HG03139 (cell line): ENCODE results near the gene OLFM1.
"Not testable (repeated sequence)": the region's sequence is repeated elsewhere in the genome, so short reads cannot be mapped to it uniquely, and the experiment has no call there.

ENCODE experiments used
- ATAC-seq: cut with Tn5 transposase; IDR thresholded peaks from one replicate; pipeline ENCODE4 v1.9.1; 2021; ENCODE audit not compliant: unreplicated experiment

OLFM1 gene

DNA sequence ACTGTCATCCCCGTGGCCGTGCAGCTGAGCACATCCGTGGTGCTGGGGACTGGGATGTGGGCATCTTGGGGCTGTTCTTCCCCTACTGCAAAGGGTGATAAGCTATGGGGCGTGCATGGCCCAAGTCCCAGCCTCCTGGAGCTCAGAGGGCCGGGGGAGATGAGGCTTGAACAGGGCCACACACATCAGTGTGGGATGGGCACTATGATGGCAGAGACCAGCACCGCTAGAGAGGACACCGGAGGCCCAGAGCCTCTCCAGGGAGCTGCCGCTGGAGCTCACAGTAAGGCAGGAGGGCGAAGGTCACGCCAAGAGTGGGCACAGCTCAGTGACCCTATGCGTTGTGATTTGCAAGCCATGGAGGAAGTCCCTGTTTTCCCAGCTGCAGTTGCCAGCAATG lies 63.5 kb downstream of the OLFM1 start:
- ATAC-seq = no peak

DNA sequence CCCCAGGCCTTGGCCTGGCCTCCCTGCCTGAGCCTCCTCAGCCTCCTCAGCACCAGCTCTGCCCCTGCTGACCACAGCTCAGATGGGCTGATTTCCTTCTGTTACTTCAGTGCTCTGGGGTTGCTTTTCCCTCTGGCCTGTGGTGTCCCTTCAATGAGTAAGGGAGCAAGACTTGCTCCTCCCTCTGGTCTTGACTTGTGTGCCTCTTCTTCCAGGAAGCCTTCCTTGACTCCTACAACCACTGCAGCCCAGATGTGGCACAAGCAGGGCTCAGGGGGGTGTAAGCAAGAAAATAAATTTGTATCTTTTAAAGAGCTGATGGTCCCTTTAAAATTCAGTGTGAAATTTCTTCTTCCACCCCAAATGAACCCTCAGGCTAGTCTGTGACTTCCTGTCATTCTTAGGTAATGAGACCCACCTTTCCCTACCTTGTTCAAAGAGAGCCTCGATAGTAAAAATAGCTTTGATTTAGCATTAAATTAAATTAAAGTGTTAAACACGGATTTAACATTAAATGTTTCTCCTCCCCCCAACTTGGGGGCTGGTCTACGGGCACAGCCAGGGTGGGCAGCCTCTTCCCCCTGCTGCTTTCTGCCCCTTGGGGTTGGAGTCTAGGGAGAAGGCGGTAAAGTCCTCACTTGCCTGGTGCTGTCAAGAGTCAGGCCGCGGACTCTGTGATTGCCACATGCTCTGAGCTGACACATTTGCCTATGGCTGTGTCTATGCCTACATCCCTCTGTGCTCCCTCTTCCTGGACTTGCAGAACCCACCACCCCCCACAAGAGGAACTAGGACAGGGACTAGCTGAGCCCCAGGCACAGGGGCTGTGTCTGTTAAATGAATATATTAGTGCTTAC lies 64.5 kb downstream of the OLFM1 start:
- ATAC-seq = no peak

GRCh38 chr9:135152614-135153334 lies 65.3 kb downstream of the OLFM1 start:
- ATAC-seq = no peak

- no peak for ATAC-seq
Observed at GRCh38 chr9:135154050-135154615, 66.7 kb downstream of the OLFM1 start.

DNA sequence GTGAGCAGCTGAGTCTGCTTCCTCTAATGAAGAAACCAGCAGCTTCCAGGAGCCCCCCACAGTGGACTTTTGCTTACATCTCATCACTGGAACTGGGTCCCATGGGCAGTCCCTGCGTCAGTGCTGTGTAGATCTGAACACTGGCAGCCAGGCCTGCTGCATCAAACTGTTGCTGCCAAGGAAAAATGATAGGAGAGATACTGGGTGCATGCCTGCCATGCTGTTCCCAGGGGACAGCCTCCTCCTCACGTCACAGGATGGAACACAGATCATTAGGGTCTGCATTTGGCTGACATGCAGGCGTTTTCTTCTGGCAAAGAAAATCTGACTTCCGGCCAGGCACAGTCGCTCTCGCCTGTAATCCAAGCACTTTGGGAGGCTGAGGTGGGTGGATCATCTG lies 67.9 kb downstream of the OLFM1 start:
- ATAC-seq = no peak

GRCh38 chr9:135156525-135157510 lies 69.3 kb downstream of the OLFM1 start:
- ATAC-seq = no peak

DNA sequence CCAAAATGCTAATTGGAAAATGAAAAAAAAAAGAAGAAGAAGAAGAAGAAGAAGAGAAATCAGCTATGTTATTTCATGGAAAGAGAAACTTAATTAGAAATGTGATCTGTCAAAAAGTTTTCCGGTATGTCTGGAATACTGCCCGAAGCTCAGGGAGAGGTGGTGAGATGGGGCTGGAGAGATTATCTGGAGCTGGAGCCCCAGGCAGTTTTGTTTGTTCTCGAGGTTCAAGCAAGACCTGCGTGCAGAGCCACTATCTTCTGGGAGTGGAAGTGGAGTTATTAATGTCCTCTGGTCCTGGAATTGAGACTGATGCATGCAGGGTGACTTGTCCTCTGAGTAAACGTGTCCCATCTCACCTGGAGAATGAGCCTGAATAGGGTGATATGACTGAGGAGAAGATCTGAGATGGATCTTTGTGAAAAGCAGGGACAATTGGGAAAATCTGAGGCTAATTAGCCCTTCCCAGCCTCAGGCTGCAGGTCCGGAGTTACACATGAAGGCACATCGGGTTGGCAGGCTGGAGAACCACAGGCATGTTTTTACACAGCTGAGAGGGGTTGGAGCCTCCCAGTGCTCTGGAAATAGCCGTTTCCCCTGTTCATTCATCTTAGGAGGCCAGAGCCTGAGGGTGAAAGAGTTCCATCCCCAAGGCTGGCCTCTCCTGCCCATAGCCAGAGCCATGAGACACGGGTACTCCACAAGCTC lies 70.5 kb downstream of the OLFM1 start:
- ATAC-seq = no peak

DNA sequence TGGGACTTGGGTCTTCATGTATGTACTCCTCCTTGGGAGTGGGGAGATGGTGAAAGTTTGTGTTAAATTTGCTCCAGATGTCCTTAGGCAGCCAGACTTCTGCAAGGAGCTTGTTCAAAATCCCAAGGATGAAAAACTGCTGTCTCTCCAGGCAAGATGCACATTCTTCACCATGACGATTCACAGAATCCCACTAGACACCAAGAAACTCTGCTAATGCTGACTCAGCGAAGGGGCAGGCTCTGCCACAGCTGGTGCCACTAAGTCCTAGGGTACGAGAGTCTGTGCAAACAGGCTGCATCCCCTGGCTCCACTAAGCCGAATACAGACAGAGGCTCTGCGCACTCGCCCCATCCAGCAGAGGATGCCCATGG lies 71.1 kb downstream of the OLFM1 start:
- ATAC-seq = no peak

GRCh38 chr9:135159801-135160200 lies 72.3 kb downstream of the OLFM1 start:
- ATAC-seq = no peak

GRCh38 chr9:135160862-135161261 lies 73.4 kb downstream of the OLFM1 start:
- no peak for ATAC-seq

DNA sequence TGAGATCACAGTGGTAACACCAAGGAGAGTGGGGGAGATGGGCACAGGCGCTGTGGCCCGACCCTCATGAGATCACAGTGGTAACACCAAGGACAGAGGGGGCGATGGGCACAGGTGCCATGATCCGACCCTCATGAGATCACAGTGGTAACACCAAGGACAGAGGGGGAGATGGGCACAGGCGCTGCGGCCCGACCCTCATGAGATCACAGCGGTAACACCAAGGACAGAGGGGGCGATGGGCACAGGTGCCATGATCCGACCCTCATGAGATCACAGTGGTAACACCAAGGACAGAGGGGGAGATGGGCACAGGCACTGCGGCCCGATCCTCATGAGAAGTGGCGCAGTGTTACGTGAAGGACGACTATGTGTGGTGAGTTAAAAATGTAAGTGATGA lies 75.1 kb downstream of the OLFM1 start:
- not testable (repeated sequence) for ATAC-seq

DNA sequence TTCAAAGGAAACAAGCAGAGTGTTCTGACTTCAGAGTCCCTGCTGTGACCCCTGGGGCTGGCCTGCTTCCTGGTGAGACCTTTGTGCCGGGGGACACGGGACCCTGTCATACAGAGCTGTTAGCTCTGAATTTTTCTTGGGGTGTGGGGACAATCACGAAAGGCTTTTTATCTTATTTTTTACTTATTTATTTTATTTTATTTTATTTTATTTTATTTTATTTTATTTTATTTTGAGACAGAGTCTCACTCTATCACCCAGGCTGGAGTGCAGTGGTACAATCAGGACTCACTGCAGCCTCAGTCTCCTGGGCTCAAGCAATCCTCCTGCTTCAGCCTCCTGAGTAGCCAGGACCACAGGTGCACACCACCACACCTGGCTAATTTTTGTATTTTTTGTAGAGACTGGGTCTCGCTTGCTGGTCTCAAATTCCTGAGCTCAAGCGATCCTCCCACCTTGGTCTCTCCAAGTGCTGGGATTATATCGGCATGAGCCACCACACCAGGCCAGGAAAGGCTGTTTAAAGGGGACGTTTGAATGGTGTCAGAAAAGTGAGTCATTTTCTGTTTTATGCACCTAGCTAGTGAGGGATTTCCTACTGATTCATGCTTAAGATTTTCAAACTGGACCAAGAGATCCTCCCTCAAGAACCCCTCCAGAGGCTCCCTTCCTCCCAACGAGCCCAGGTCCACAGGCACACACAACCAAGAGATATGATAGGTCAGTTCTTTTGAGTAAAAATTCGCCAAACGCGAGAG lies 75.7 kb downstream of the OLFM1 start:
- no peak for ATAC-seq

- ATAC-seq = no peak
Observed at GRCh38 chr9:135164036-135164435, 76.6 kb downstream of the OLFM1 start.

DNA sequence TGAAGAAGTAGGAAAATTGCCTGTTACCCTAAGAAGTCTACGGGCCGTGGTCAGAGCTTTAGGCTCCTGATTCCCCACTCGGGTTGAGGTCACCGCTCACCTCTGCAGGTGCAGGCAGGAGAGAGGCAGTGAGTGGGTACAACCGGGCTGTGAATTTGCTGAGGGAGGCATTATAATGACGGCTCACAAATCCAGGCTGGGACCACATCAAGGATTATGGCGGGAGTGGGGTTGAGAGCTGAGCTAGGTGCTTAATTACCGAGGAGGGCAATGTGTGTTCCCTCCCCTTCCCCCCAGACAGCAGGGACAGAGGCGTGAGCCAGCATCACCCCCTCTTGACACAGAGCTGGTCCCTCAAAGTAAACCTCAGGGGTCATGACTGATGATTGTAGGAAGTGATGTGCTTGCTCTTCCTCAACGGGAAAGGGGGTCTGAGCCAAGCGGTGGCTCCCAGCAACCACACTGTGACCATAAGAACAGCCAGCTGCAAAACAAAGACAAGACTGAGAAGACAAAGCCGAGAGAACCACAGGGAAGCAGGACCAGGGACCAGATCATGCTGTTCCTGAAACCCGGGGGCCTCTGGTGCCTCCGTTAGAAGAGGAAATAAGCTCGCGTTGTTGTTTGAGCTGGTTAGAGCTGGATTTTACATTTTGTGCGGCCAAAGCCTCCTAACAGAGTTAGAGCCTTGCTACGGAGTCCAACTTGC lies 77.7 kb downstream of the OLFM1 start:
- ATAC-seq = no peak

- ATAC-seq = no peak
Observed at GRCh38 chr9:135165756-135166519, 78.5 kb downstream of the OLFM1 start.

- no peak for ATAC-seq
Observed at GRCh38 chr9:135166565-135166964, 79.1 kb downstream of the OLFM1 start.

DNA sequence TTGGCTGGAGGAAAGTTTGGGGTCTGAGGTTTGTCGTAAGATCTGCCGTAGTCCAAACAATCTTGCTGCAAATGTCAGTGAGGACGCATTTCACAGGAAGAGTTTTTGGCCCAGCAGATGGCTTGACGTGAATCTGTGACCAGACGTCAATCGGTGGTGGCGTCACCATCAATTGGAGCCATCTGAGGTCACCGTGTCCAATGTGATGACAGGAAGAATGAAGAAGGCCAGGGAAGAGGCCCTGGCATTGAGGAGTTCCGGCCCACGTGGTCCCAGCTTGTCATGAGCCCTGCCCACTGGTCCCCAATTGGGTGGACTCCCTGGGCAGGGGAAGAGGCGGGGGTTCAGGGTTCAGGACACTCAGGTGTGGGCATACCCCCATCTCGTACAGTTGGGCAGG lies 79.9 kb downstream of the OLFM1 start:
- ATAC-seq = no peak
